Measurements from ENCODE around the gene SEMA3D.

DNA sequence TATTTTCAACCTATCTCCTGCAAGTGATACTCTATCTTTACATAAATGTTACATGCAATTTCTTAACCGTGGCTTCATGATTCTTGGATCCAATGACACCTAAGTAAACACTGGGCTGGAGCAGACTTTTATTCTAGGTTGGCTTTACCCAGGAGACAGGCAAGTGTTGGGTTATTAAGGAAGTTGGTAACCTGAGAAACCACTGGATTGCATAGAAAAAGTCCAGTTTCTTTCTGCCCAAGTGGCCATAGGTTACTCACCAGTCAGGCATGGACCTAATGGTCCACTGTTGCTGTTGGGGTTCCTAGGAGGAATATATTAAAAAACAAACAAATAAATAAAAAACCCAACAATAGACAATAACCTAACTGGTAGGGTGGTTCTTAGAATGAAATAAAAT lies 112.8 kb downstream of the SEMA3D start:
- TF ChIP-seq, protein P1, sequence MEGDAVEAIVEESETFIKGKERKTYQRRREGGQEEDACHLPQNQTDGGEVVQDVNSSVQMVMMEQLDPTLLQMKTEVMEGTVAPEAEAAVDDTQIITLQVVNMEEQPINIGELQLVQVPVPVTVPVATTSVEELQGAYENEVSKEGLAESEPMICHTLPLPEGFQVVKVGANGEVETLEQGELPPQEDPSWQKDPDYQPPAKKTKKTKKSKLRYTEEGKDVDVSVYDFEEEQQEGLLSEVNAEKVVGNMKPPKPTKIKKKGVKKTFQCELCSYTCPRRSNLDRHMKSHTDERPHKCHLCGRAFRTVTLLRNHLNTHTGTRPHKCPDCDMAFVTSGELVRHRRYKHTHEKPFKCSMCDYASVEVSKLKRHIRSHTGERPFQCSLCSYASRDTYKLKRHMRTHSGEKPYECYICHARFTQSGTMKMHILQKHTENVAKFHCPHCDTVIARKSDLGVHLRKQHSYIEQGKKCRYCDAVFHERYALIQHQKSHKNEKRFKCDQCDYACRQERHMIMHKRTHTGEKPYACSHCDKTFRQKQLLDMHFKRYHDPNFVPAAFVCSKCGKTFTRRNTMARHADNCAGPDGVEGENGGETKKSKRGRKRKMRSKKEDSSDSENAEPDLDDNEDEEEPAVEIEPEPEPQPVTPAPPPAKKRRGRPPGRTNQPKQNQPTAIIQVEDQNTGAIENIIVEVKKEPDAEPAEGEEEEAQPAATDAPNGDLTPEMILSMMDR (IDR thresholded peaks at IDR 0.05): no peak
- TF ChIP-seq POLR2A (IDR thresholded peaks at IDR 0.05) (no peak), EP300 (IDR thresholded peaks at IDR 0.05) (no peak)

Data from tibial nerve (tissue), 4 donors.